Renal cortex interstitium (tissue), 15 donors: ENCODE measurements around the gene PRPF38B. TPM values are rescaled to one million over a fixed set of nuclear protein-coding genes. Genes with fewer than 3 reads are reported as not detected.
A peak's percentile ranks its signal among the peaks of the same experiment; 100 is the strongest.

Experiments
- DNase-seq, 11 donors: peaks; one replicate each; pipeline ENCODE4 v3.0.0-alpha.2; 2013; ENCODE audit warnings: low read depth in 9 of 11, low spot score in 4 of 11; ENCODE audit errors: extremely low read depth in 1 of 11
- long read RNA-seq, 16 experiments: transcript quantifications; one replicate each; lab custom pipeline, GENCODE V29; 2026
- polyA plus RNA-seq, 3 donors: library from polyadenylated mRNA; unstranded; fragments of 120-200 nt; gene quantifications; one replicate each; pipeline ENCODE4 v1.2.1, GENCODE V29; 2013; ENCODE audit not compliant: insufficient read length in 3 of 3

PRPF38B gene
- polyA plus RNA-seq = 10 to 100 TPM; 65.8 to 90.6 (median 77.8) TPM
- long read RNA-seq, donor 1, transcript PRPF38B-203 (6 exons, 3,693 nt) = major isoform, 6 of 12 reads
- long read RNA-seq, donor 1, transcript PRPF38B-205 (2 exons, 1,352 nt) = minor isoform, 5 of 12 reads
- long read RNA-seq, donor 1, partial matches to known transcripts = 0 of 12 reads
- long read RNA-seq, donor 1, other reads (novel, unspliced or antisense) = 0 of 12 reads
- long read RNA-seq, donor 2, transcript PRPF38B-203 (6 exons, 3,693 nt) = major isoform, 10 of 14 reads
- long read RNA-seq, donor 2, partial matches to known transcripts = 0 of 14 reads
- long read RNA-seq, donor 2, other reads (novel, unspliced or antisense) = 0 of 14 reads
- long read RNA-seq, donor 3, transcript PRPF38B-203 (6 exons, 3,693 nt) = major isoform, 22 of 37 reads
- long read RNA-seq, donor 3, transcript PRPF38B-205 (2 exons, 1,352 nt) = minor isoform, 14 of 37 reads
- long read RNA-seq, donor 3, partial matches to known transcripts = 0 of 37 reads
- long read RNA-seq, donor 3, other reads (novel, unspliced or antisense) = 0 of 37 reads
- long read RNA-seq, donor 4, transcript PRPF38B-203 (6 exons, 3,693 nt) = major isoform, 8 of 15 reads
- long read RNA-seq, donor 4, transcript PRPF38B-205 (2 exons, 1,352 nt) = minor isoform, 7 of 15 reads
- long read RNA-seq, donor 4, partial matches to known transcripts = 0 of 15 reads
- long read RNA-seq, donor 4, other reads (novel, unspliced or antisense) = 0 of 15 reads
- long read RNA-seq, donor 5 = 0 reads
- long read RNA-seq, donor 6, transcript PRPF38B-203 (6 exons, 3,693 nt) = minor isoform, 15 of 42 reads
- long read RNA-seq, donor 6, transcript PRPF38B-205 (2 exons, 1,352 nt) = major isoform, 26 of 42 reads
- long read RNA-seq, donor 6, partial matches to known transcripts = 0 of 42 reads
- long read RNA-seq, donor 6, other reads (novel, unspliced or antisense) = 0 of 42 reads
- long read RNA-seq, donor 7, transcript PRPF38B-205 (2 exons, 1,352 nt) = minor isoform, 15 of 32 reads
- long read RNA-seq, donor 7, transcript PRPF38B-203 (6 exons, 3,693 nt) = major isoform, 16 of 32 reads
- long read RNA-seq, donor 7, partial matches to known transcripts = 0 of 32 reads
- long read RNA-seq, donor 7, other reads (novel, unspliced or antisense) = 0 of 32 reads
- long read RNA-seq, donor 8, transcript PRPF38B-203 (6 exons, 3,693 nt) = minor isoform, 16 of 60 reads
- long read RNA-seq, donor 8, transcript PRPF38B-205 (2 exons, 1,352 nt) = major isoform, 41 of 60 reads
- long read RNA-seq, donor 8, partial matches to known transcripts = 0 of 60 reads
- long read RNA-seq, donor 8, other reads (novel, unspliced or antisense) = 0 of 60 reads
- long read RNA-seq, donor 9, transcript PRPF38B-203 (6 exons, 3,693 nt) = major isoform, 12 of 21 reads
- long read RNA-seq, donor 9, transcript PRPF38B-205 (2 exons, 1,352 nt) = minor isoform, 9 of 21 reads
- long read RNA-seq, donor 9, partial matches to known transcripts = 0 of 21 reads
- long read RNA-seq, donor 9, other reads (novel, unspliced or antisense) = 0 of 21 reads
- long read RNA-seq, donor 10, transcript PRPF38B-205 (2 exons, 1,352 nt) = minor isoform, 12 of 28 reads
- long read RNA-seq, donor 10, transcript PRPF38B-203 (6 exons, 3,693 nt) = major isoform, 16 of 28 reads
- long read RNA-seq, donor 10, partial matches to known transcripts = 0 of 28 reads
- long read RNA-seq, donor 10, other reads (novel, unspliced or antisense) = 0 of 28 reads
- long read RNA-seq, donor 11, transcript PRPF38B-203 (6 exons, 3,693 nt) = major isoform, 11 of 15 reads
- long read RNA-seq, donor 11, partial matches to known transcripts = 0 of 15 reads
- long read RNA-seq, donor 11, other reads (novel, unspliced or antisense) = 0 of 15 reads
- long read RNA-seq, donor 12, transcript PRPF38B-205 (2 exons, 1,352 nt) = major isoform, 14 of 18 reads
- long read RNA-seq, donor 12, partial matches to known transcripts = 0 of 18 reads
- long read RNA-seq, donor 12, other reads (novel, unspliced or antisense) = 0 of 18 reads
- long read RNA-seq, donor 13, transcript PRPF38B-205 (2 exons, 1,352 nt) = minor isoform, 18 of 47 reads
- long read RNA-seq, donor 13, transcript PRPF38B-203 (6 exons, 3,693 nt) = major isoform, 23 of 47 reads
- long read RNA-seq, donor 13, partial matches to known transcripts = 6 of 47 reads
- long read RNA-seq, donor 13, other reads (novel, unspliced or antisense) = 0 of 47 reads
- long read RNA-seq, donor 14, transcript PRPF38B-205 (2 exons, 1,352 nt) = minor isoform, 7 of 30 reads
- long read RNA-seq, donor 14, transcript PRPF38B-203 (6 exons, 3,693 nt) = major isoform, 23 of 30 reads
- long read RNA-seq, donor 14, partial matches to known transcripts = 0 of 30 reads
- long read RNA-seq, donor 14, other reads (novel, unspliced or antisense) = 0 of 30 reads
- long read RNA-seq, donor 15, partial matches to known transcripts = 0 of 4 reads
- long read RNA-seq, donor 15, other reads (novel, unspliced or antisense) = 0 of 4 reads
- long read RNA-seq, donor 16, transcript PRPF38B-205 (2 exons, 1,352 nt) = minor isoform, 24 of 92 reads
- long read RNA-seq, donor 16, transcript PRPF38B-203 (6 exons, 3,693 nt) = major isoform, 39 of 92 reads
- long read RNA-seq, donor 16, partial matches to known transcripts = 15 of 92 reads
- long read RNA-seq, donor 16, other reads (novel, unspliced or antisense) = 11 of 92 reads

- peak; percentile 79 to 94 (median 91) for DNase-seq
These were observed at the start of gene PRPF38B for GRCh38 chr1:108691942-108692723. TSS of gene PRPF38B (plus strand) at chr1:108692310. CDS start at chr1:108692592, 282 bp downstream.

GRCh38 chr1:108643492-108644335 lies 48.4 kb upstream of the PRPF38B start:
- peak in 8 of 11 donors; percentile 28 to 61 (median 52) for DNase-seq

GRCh38 chr1:108644984-108645383 lies 47.1 kb upstream of the PRPF38B start:
- no peak for DNase-seq

- DNase-seq = no peak
These were observed 46.4 kb upstream of the PRPF38B start for GRCh38 chr1:108645564-108646184.

- no peak for DNase-seq
These were observed 45.9 kb upstream of the PRPF38B start for GRCh38 chr1:108646265-108646647.

- peak in 3 of 11 donors; percentile 15 to 34 (median 15) for DNase-seq
These were observed 45.4 kb upstream of the PRPF38B start for GRCh38 chr1:108646648-108647269.

- DNase-seq = no peak
These were observed 38.5 kb upstream of the PRPF38B start for GRCh38 chr1:108653431-108654105.

GRCh38 chr1:108657356-108658080 lies 34.6 kb upstream of the PRPF38B start:
- no peak for DNase-seq

- DNase-seq = peak in 10 of 11 donors; percentile 46 to 76 (median 61)
These were observed 31.0 kb upstream of the PRPF38B start, which contains the start of gene HENMT1 for GRCh38 chr1:108661030-108661609. TSS of gene HENMT1 (minus strand) at chr1:108661093. CDS start at chr1:108659884, 1,209 bp downstream.

- DNase-seq = no peak
These were observed 29.0 kb upstream of the PRPF38B start for GRCh38 chr1:108663074-108663473.

GRCh38 chr1:108664481-108664880 lies 27.6 kb upstream of the PRPF38B start:
- DNase-seq = no peak

- no peak for DNase-seq
These were observed 27.0 kb upstream of the PRPF38B start for GRCh38 chr1:108665067-108665466.
